ENCODE data around the gene AOC3.

The AOC3 gene

DNA sequence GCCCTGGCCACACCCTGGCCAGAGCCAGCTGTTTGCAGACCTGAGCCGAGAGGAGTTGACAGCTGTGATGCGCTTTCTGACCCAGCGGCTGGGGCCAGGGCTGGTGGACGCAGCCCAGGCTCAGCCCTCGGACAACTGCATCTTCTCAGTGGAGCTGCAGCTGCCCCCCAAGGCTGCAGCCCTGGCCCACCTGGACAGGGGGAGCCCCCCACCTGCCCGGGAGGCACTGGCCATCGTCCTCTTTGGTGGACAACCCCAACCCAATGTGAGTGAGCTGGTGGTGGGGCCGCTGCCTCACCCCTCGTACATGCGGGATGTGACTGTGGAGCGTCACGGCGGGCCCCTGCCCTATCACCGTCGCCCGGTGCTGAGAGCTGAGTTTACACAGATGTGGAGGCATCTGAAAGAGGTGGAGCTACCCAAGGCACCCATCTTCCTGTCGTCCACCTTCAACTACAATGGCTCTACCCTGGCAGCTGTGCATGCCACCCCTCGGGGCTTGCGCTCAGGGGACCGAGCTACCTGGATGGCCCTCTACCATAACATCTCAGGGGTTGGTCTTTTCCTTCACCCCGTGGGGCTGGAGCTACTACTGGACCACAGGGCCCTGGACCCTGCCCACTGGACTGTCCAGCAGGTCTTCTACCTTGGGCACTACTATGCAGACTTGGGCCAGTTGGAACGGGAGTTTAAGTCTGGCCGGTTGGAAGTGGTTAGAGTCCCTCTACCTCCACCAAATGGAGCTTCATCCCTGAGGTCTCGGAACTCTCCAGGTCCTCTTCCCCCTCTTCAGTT is 6.0 kb upstream of the AOC3 start:
- no peak for DNase-seq (ENCODE audit: low read depth)

GRCh38 chr17:42845556-42845917 is 5.5 kb upstream of the AOC3 start:
- no peak overlapping the region for H3K4me3 ChIP-seq (replicated peaks; ENCODE audit: low read depth, low read length)
- TF ChIP-seq, protein P1, sequence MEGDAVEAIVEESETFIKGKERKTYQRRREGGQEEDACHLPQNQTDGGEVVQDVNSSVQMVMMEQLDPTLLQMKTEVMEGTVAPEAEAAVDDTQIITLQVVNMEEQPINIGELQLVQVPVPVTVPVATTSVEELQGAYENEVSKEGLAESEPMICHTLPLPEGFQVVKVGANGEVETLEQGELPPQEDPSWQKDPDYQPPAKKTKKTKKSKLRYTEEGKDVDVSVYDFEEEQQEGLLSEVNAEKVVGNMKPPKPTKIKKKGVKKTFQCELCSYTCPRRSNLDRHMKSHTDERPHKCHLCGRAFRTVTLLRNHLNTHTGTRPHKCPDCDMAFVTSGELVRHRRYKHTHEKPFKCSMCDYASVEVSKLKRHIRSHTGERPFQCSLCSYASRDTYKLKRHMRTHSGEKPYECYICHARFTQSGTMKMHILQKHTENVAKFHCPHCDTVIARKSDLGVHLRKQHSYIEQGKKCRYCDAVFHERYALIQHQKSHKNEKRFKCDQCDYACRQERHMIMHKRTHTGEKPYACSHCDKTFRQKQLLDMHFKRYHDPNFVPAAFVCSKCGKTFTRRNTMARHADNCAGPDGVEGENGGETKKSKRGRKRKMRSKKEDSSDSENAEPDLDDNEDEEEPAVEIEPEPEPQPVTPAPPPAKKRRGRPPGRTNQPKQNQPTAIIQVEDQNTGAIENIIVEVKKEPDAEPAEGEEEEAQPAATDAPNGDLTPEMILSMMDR (IDR thresholded peaks at IDR 0.05; ENCODE audit: low read length, missing control alignments): no peak
- no peak for DNase-seq (ENCODE audit: low read depth)

More for the DNA sequence above, 6.0 kb upstream of the AOC3 start:
- TF ChIP-seq, protein P1 (IDR thresholded peaks at IDR 0.05; ENCODE audit: low read length, missing control alignments): no peak
- no peak overlapping the region for H3K4me3 ChIP-seq (replicated peaks; ENCODE audit: low read depth, low read length)

GRCh38 chr17:42845918-42846593 is 4.9 kb upstream of the AOC3 start:
- DNase-seq (ENCODE audit: low read depth): no peak

DNA sequence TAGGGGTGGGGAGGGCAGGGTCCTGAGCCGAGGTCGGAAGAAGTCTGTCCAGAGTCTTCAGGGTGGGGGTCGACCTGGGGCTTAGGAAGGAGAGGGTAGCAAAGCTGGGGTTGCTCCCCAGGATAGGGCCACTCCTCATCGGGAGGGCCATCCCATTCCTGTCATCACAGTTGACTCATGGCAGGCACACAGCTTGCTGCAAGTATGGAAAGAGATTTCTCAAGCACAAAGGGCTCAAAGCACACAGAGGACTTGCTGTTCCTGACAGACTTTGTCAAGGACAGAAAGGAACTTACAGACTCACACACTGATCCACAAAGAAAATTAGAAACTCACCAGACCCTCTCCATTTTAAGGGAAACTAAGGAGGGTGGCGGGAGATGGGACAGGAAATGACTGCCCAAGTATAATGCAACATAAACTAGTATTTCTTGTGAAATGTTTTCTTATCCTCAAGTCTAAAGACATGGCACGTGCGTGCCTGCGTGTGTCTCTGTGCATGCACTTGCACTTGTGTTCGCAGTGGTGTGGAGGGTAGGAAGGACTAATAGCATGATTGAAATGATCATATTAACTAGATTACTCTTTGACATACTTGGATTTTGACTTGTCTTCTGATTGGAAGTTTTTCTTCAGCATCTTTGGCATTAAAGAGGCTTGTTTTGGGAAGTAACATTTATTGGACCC is 4.3 kb upstream of the AOC3 start:
- H3K4me3 ChIP-seq (replicated peaks; ENCODE audit: low read depth, low read length): no peak overlapping the region
- TF ChIP-seq, protein P1 (IDR thresholded peaks at IDR 0.05; ENCODE audit: low read length, missing control alignments): no peak
- peak; percentile 57 for DNase-seq (ENCODE audit: low read depth)

More at GRCh38 chr17:42845918-42846593, 4.9 kb upstream of the AOC3 start:
- TF ChIP-seq, protein P1 (IDR thresholded peaks at IDR 0.05; ENCODE audit: low read length, missing control alignments): no peak
- no peak overlapping the region for H3K4me3 ChIP-seq (replicated peaks; ENCODE audit: low read depth, low read length)

DNA sequence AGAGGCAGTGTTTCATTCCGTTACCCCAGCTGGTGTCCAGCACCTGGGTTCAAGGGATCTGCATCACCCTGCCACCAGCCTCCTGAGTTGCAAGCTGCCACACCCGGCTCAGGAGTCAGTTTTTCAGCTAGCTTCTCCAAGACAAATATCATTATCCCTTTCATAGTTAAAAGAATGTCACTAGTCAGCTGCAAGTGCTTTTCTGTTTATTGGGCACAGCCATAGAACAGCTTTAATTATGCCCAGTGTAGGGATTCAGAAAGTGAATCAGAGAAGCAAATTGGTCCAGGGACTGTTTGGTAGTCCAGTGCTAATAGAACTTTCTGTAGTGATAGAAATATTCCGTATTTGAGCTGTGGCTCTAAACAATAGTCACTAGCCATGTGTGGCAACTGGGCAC is 2.9 kb upstream of the AOC3 start:
- no peak for DNase-seq (ENCODE audit: low read depth)
- H3K4me3 ChIP-seq (replicated peaks; ENCODE audit: low read depth, low read length): no peak overlapping the region
- TF ChIP-seq, protein P1 (IDR thresholded peaks at IDR 0.05; ENCODE audit: low read length, missing control alignments): no peak

- TF ChIP-seq, protein P1 (IDR thresholded peaks at IDR 0.05; ENCODE audit: low read length, missing control alignments): no peak
- no peak for DNase-seq (ENCODE audit: low read depth)
- no peak overlapping the region for H3K4me3 ChIP-seq (replicated peaks; ENCODE audit: low read depth, low read length)
These were observed 2.0 kb upstream of the AOC3 start for GRCh38 chr17:42849031-42849430.

Measured in fibroblast of pulmonary artery (primary cell).